ENCODE results near the gene CIAO3. TPM values are rescaled to one million over a fixed set of nuclear protein-coding genes. Genes with fewer than 3 reads are reported as not detected.

Gene CIAO3
- total RNA-seq, 1 experiment from 2014 or later = 51.9 TPM

- DNase-seq = no peak
- Mint-ChIP-seq H3K4me3 (ENCODE audit: low read depth, unreplicated experiment) (peak overlapping the region; percentile 59), H3K27ac (ENCODE audit: unreplicated experiment) (no peak overlapping the region), H3K4me1 (ENCODE audit: low read depth, unreplicated experiment) (peaks cover 9% of the 10 kb centered on the region), H3K36me3 (ENCODE audit: insufficient read depth, unreplicated experiment) (peaks cover 30% of the 10 kb centered on the region), H3K9me3 (ENCODE audit: low read depth, unreplicated experiment) (no peaks in the 10 kb centered on the region), H3K27me3 (ENCODE audit: unreplicated experiment) (peaks cover 87% of the 10 kb centered on the region)
- TF ChIP-seq, protein P1, sequence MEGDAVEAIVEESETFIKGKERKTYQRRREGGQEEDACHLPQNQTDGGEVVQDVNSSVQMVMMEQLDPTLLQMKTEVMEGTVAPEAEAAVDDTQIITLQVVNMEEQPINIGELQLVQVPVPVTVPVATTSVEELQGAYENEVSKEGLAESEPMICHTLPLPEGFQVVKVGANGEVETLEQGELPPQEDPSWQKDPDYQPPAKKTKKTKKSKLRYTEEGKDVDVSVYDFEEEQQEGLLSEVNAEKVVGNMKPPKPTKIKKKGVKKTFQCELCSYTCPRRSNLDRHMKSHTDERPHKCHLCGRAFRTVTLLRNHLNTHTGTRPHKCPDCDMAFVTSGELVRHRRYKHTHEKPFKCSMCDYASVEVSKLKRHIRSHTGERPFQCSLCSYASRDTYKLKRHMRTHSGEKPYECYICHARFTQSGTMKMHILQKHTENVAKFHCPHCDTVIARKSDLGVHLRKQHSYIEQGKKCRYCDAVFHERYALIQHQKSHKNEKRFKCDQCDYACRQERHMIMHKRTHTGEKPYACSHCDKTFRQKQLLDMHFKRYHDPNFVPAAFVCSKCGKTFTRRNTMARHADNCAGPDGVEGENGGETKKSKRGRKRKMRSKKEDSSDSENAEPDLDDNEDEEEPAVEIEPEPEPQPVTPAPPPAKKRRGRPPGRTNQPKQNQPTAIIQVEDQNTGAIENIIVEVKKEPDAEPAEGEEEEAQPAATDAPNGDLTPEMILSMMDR (IDR thresholded peaks at IDR 0.05; ENCODE audit: unreplicated experiment) = no peak
- CTCF ChIA-PET = interaction anchor here (0.5 to 1.8 kb wide), 3 partner anchors 12 to 1154 kb away, joined by 3 to 4 read pairs (median 4); no protein-coding TSS in a partner anchor
- intact Hi-C loops (cut with micrococcal nuclease; ENCODE audit: unreplicated experiment) = no loop called here
- no TSS peak for BruUV-seq (replicated peaks)
Observed at GRCh38 chr16:694863-695354, 45.9 kb downstream of the CIAO3 start.

GRCh38 chr16:694187-694862 lies 46.5 kb downstream of the CIAO3 start:
- intact Hi-C loops (cut with micrococcal nuclease; ENCODE audit: unreplicated experiment) = no loop called here
- H3K4me3 Mint-ChIP-seq (ENCODE audit: low read depth, unreplicated experiment) = peak overlapping the region; percentile 59
- no peak for DNase-seq
- no peak overlapping the region for H3K27ac Mint-ChIP-seq (ENCODE audit: unreplicated experiment)
- no TSS peak for BruUV-seq (replicated peaks)
- H3K36me3 Mint-ChIP-seq (ENCODE audit: insufficient read depth, unreplicated experiment) = peaks cover 35% of the 10 kb centered on the region
- peaks cover 82% of the 10 kb centered on the region for H3K27me3 Mint-ChIP-seq (ENCODE audit: unreplicated experiment)
- H3K4me1 Mint-ChIP-seq (ENCODE audit: low read depth, unreplicated experiment) = peaks cover 9% of the 10 kb centered on the region
- CTCF ChIA-PET = interaction anchor here (0.5 to 1.8 kb wide), 3 partner anchors 13 to 1154 kb away, joined by 3 to 4 read pairs (median 4); no protein-coding TSS in a partner anchor
- TF ChIP-seq, protein P1 (IDR thresholded peaks at IDR 0.05; ENCODE audit: unreplicated experiment) = no peak
- no peaks in the 10 kb centered on the region for H3K9me3 Mint-ChIP-seq (ENCODE audit: low read depth, unreplicated experiment)

GRCh38 chr16:693766-694165 lies 47.0 kb downstream of the CIAO3 start:
- Mint-ChIP-seq H3K4me1 (ENCODE audit: low read depth, unreplicated experiment) (peaks cover 9% of the 10 kb centered on the region), H3K36me3 (ENCODE audit: insufficient read depth, unreplicated experiment) (peaks cover 41% of the 10 kb centered on the region), H3K27ac (ENCODE audit: unreplicated experiment) (no peak overlapping the region), H3K27me3 (ENCODE audit: unreplicated experiment) (peaks cover 76% of the 10 kb centered on the region), H3K9me3 (ENCODE audit: low read depth, unreplicated experiment) (no peaks in the 10 kb centered on the region), H3K4me3 (ENCODE audit: low read depth, unreplicated experiment) (peak overlapping the region; percentile 59)
- no peak for DNase-seq
- intact Hi-C loops (cut with micrococcal nuclease; ENCODE audit: unreplicated experiment) = no loop called here
- CTCF ChIA-PET = no interaction called here
- BruUV-seq (replicated peaks) = no TSS peak
- TF ChIP-seq, protein P1 (IDR thresholded peaks at IDR 0.05; ENCODE audit: unreplicated experiment) = no peak

DNA sequence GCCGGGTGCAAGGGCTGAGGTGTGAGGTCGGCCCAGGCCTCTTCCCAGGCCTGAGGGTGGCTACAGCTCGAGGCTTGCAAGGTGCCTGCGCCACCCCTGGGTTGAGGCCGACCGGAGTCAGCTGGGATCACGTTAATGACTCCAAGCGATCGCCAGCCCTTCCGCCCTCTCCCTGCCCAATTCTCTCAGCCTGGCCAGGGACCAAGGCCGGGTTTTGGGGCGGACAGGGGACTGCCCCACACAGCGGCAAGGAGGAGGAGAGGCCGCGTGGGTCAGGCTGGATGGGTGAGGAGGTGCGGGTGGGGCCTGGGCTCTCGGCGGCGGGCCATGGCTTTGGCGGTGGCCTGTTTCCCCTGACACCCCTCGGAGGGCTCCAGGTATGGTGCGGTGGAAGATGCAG lies 47.4 kb downstream of the CIAO3 start:
- peak overlapping the region; percentile 59 for H3K4me3 Mint-ChIP-seq (ENCODE audit: low read depth, unreplicated experiment)
- peaks cover 9% of the 10 kb centered on the region for H3K4me1 Mint-ChIP-seq (ENCODE audit: low read depth, unreplicated experiment)
- CTCF ChIA-PET = no interaction called here

More for the DNA sequence above, 47.4 kb downstream of the CIAO3 start:
- H3K36me3 Mint-ChIP-seq (ENCODE audit: insufficient read depth, unreplicated experiment) = peaks cover 42% of the 10 kb centered on the region
- no peak for DNase-seq
- intact Hi-C loops (cut with micrococcal nuclease; ENCODE audit: unreplicated experiment) = no loop called here
- TF ChIP-seq, protein P1 (IDR thresholded peaks at IDR 0.05; ENCODE audit: unreplicated experiment) = no peak
- no TSS peak for BruUV-seq (replicated peaks)
- no peak overlapping the region for H3K27ac Mint-ChIP-seq (ENCODE audit: unreplicated experiment)
- H3K9me3 Mint-ChIP-seq (ENCODE audit: low read depth, unreplicated experiment) = no peaks in the 10 kb centered on the region
- peaks cover 72% of the 10 kb centered on the region for H3K27me3 Mint-ChIP-seq (ENCODE audit: unreplicated experiment)

Data from Calu3 (cell line).